DOHH2 (cell line): ENCODE measurements around the gene OTUD7B.

Experiments
- H3F3A ChIP-seq: fragments of 200-600 bp; sonication (generic), shearing (Covaris generic); 2 replicates; pipeline ENCODE4 v1.6.0; 2016; ENCODE audit warnings: antibody characterized with exemption, mild to moderate bottlenecking; ENCODE audit not compliant: control insufficient read depth, insufficient read depth
- H3K27ac ChIP-seq: fragments of 200-600 bp; sonication (generic); 2 replicates; pipeline ENCODE4 v1.5.1; 2014; ENCODE audit warnings: low read depth, mild to moderate bottlenecking, low read length, moderate library complexity
- H3K27me3 ChIP-seq: fragments of 200-600 bp; sonication (generic); 2 replicates; pipeline ENCODE4 v1.6.1; 2014; ENCODE audit warnings: mild to moderate bottlenecking, low read length, mixed read lengths; ENCODE audit not compliant: control insufficient read depth
- H3K36me3 ChIP-seq: fragments of 200-600 bp; sonication (generic); 2 replicates; pipeline ENCODE4 v1.6.1; 2014; ENCODE audit warnings: mild to moderate bottlenecking, low read length, moderate library complexity, mixed read lengths; ENCODE audit not compliant: control insufficient read depth
- H3K4me1 ChIP-seq: fragments of 200-600 bp; sonication (generic); 2 replicates; pipeline ENCODE4 v1.6.1; 2014; ENCODE audit warnings: mild to moderate bottlenecking, low read length, mixed read lengths; ENCODE audit not compliant: control insufficient read depth
- H3K4me2 ChIP-seq: fragments of 200-600 bp; sonication (generic); 2 replicates; pipeline ENCODE4 v1.6.0; 2014; ENCODE audit warnings: mild to moderate bottlenecking, low read length, moderate library complexity
- H3K4me3 ChIP-seq: fragments of 200-600 bp; sonication (generic); 2 replicates; pipeline ENCODE4 v1.5.1; 2014; ENCODE audit warnings: mild to moderate bottlenecking, low read length, mixed read lengths
- H3K79me2 ChIP-seq: fragments of 200-600 bp; sonication (generic); 2 replicates; pipeline ENCODE4 v1.6.1; 2014; ENCODE audit warnings: mild to moderate bottlenecking, low read length, mixed read lengths; ENCODE audit not compliant: control insufficient read depth
- H3K9me2 ChIP-seq: fragments of 200-600 bp; sonication (generic); replicated peaks from 2 replicates; pipeline ENCODE4 v1.6.1; 2014; ENCODE audit warnings: mild to moderate bottlenecking, low read length, mixed read lengths; ENCODE audit not compliant: control insufficient read depth
- H3K9me3 ChIP-seq: fragments of 200-600 bp; sonication (generic); 2 replicates; pipeline ENCODE4 v1.6.1; 2014; ENCODE audit warnings: antibody characterized with exemption, low read length, mixed read lengths; ENCODE audit not compliant: control insufficient read depth, insufficient read depth
- H4K20me1 ChIP-seq: fragments of 200-600 bp; sonication (generic); 2 replicates; pipeline ENCODE4 v1.6.0; 2014; ENCODE audit warnings: low read depth, mild to moderate bottlenecking, antibody characterized with exemption, low read length, moderate library complexity; ENCODE audit not compliant: control insufficient read depth, insufficient read depth
- EZH2phosphoT487 ChIP-seq: fragments of 200-600 bp; sonication (generic); IDR thresholded peaks from 2 replicates; pipeline ENCODE4 v1.6.1; 2017; ENCODE audit warnings: borderline replicate concordance, mild to moderate bottlenecking, antibody characterized with exemption, low read length, moderate library complexity, mixed read lengths
- TF ChIP-seq, protein P1 (sequence below): fragments of 200-600 bp; sonication (generic); IDR thresholded peaks from one replicate; pipeline ENCODE4 v1.5.1; 2014; ENCODE audit warnings: antibody characterized with exemption, mild to moderate bottlenecking, low read depth, low read length; ENCODE audit not compliant: poor library complexity, severe bottlenecking

The OTUD7B gene

DNA sequence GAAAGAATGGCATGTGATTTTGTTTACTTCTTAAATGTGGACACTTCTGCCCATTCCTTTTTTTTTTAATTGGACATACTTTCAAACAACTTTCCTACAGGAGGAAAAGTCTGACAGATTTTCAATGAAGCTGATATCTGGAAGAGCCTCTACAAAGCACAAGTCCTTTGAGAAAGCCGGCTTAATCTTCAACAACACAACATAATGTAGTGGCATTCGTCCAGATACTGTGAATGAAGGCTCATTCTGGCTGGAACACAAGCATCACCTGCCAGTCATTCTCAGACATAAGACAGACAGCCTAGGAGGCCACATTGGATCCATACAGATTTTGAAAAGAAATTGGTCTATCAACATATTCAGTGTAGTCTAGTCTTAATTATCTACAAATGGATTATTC, 4.9 kb downstream of the OTUD7B start:
- no peaks in the 10 kb centered on the region for H3K9me3 ChIP-seq
- 0 out of 2 replicates have a peak, but pooled peaks cover 6% of the 10 kb centered on the region for H3K4me1 ChIP-seq
- no peak overlapping the region for H3K4me3 ChIP-seq
- no peaks in the 10 kb centered on the region; the same call in 1 of the 2 replicates for H3F3A ChIP-seq
- H3K27ac ChIP-seq, result no peak overlapping the region
- H3K36me3 ChIP-seq, result no peaks in the 10 kb centered on the region
- H3K4me2 ChIP-seq, result no peak overlapping the region
- no peaks in the 10 kb centered on the region for H3K79me2 ChIP-seq
- TF ChIP-seq EZH2phosphoT487, result no peak
- TF ChIP-seq, protein P1, sequence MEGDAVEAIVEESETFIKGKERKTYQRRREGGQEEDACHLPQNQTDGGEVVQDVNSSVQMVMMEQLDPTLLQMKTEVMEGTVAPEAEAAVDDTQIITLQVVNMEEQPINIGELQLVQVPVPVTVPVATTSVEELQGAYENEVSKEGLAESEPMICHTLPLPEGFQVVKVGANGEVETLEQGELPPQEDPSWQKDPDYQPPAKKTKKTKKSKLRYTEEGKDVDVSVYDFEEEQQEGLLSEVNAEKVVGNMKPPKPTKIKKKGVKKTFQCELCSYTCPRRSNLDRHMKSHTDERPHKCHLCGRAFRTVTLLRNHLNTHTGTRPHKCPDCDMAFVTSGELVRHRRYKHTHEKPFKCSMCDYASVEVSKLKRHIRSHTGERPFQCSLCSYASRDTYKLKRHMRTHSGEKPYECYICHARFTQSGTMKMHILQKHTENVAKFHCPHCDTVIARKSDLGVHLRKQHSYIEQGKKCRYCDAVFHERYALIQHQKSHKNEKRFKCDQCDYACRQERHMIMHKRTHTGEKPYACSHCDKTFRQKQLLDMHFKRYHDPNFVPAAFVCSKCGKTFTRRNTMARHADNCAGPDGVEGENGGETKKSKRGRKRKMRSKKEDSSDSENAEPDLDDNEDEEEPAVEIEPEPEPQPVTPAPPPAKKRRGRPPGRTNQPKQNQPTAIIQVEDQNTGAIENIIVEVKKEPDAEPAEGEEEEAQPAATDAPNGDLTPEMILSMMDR, result no peak
- H4K20me1 ChIP-seq, result peaks cover 12% of the 10 kb centered on the region; the same call in 1 of the 2 replicates
- H3K27me3 ChIP-seq, result peaks cover 77% of the 10 kb centered on the region
- no peaks in the 10 kb centered on the region for H3K9me2 ChIP-seq

DNA sequence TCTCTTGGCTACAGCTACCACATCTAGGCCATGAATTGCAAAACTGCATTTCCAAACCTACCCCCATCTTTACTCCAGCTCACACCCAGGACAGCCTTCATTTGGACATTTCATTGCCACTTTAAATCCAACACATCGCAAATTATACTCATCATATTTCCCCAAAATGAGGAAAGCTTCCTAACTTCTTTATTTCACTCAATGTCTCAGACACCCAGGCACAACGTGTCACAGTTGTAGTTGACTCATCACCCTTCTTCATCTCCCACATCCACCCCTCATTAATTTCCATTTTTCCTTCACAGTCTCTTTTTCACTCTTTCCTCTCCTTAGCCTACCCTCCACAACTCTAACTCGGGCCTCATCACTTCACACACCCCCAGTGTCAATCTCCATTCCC, 6.7 kb downstream of the OTUD7B start:
- Histone ChIP-seq H3K4me3 (no peak overlapping the region), H4K20me1 (peaks cover 12% of the 10 kb centered on the region; the same call in 1 of the 2 replicates), H3K4me1 (no peaks in the 10 kb centered on the region), H3K27me3 (peaks cover 77% of the 10 kb centered on the region), H3K79me2 (no peaks in the 10 kb centered on the region), H3K27ac (no peak overlapping the region), H3K9me2 (no peaks in the 10 kb centered on the region), H3F3A (no peaks in the 10 kb centered on the region), H3K4me2 (no peak overlapping the region), H3K9me3 (no peaks in the 10 kb centered on the region), H3K36me3 (no peaks in the 10 kb centered on the region)
- TF ChIP-seq EZH2phosphoT487, result no peak
- TF ChIP-seq, protein P1, result no peak

DNA sequence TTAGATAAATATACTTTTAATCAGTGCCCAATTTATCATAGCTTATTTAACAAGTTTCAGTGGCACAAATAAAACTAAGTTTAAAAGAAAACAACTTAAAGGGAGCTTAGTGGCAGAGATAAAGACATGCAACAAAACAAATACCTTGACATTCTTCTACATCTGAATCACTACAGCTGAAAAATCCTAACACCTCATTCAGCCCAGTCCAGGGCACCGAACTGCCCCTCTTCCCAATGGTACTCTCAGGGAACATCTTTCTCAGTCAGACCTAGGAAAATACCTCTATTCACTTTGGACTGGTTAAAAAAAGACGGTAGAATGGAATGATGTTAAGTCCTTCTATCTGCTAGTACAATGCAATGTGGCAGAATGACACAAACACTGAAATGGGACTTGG, 8.3 kb downstream of the OTUD7B start:
- H3K4me3 ChIP-seq, result no peak overlapping the region
- peaks cover 18% of the 10 kb centered on the region for H4K20me1 ChIP-seq
- H3K9me2 ChIP-seq, result no peaks in the 10 kb centered on the region
- H3K79me2 ChIP-seq, result no peaks in the 10 kb centered on the region
- H3K36me3 ChIP-seq, result no peaks in the 10 kb centered on the region
- TF ChIP-seq EZH2phosphoT487, result no peak
- TF ChIP-seq, protein P1, result no peak
- H3F3A ChIP-seq, result peaks cover 3% of the 10 kb centered on the region
- no peak overlapping the region for H3K4me2 ChIP-seq
- H3K4me1 ChIP-seq, result peaks cover 10% of the 10 kb centered on the region
- no peaks in the 10 kb centered on the region for H3K9me3 ChIP-seq
- peaks cover 76% of the 10 kb centered on the region for H3K27me3 ChIP-seq
- no peak overlapping the region for H3K27ac ChIP-seq

DNA sequence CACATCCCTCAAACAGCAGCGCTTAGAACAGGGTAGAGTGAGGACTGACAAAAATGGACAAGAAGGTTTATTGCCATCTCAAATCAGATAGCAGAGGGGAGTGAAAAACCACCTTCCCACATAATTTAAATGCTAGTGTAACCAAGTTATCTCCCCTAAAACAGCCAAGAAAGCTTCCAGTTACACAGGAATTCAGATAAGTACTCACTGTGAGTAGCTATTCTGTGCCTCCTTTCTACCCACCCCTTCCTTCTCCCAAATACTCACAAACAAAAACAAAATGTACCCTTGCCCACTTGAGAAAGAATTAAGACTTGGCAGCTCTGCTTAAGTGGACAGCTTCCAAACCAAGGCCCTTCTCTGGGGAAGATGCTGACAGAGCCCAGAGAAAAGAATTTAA, 9.1 kb downstream of the OTUD7B start:
- Histone ChIP-seq H3K9me3 (no peaks in the 10 kb centered on the region), H3F3A (peaks cover 5% of the 10 kb centered on the region), H4K20me1 (peaks cover 14% of the 10 kb centered on the region), H3K9me2 (no peaks in the 10 kb centered on the region), H3K79me2 (no peaks in the 10 kb centered on the region), H3K27me3 (peaks cover 76% of the 10 kb centered on the region), H3K4me1 (peaks cover 11% of the 10 kb centered on the region), H3K4me3 (no peak overlapping the region), H3K36me3 (no peaks in the 10 kb centered on the region), H3K4me2 (no peak overlapping the region), H3K27ac (no peak overlapping the region)
- no peak for TF ChIP-seq EZH2phosphoT487
- TF ChIP-seq, protein P1, result no peak
